Measurements from ENCODE around the gene TP73.

The TP73 gene

DNA sequence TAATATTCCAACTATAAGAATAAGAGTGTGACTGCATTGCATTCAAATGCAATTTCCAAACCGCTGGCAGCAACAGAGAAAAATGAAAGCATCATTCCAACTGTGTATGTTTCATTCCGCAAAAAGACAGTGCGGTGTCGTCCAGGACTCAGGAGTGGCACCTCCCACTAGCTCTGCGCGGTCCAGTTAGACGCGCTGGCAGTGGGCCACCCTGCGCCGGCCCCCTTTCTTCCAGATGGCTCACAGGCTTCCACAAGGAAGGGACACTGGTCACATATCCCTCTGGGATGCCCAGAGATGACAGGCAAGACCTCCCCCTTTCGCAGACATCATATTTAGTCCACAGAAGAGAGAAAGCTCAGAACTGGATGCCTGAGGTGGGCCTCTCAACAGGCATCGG is 14.3 kb upstream of the TP73 start:
- H3K4me2 ChIP-seq (ENCODE audit: low read length) = no peak overlapping the region
- H3K27me3 ChIP-seq (ENCODE audit: control insufficient read depth, low read length) = no peaks in the 10 kb centered on the region
- H3K4me1 ChIP-seq (ENCODE audit: control insufficient read depth, low read length) = no peaks in the 10 kb centered on the region
- TF ChIP-seq EZH2phosphoT487 (IDR thresholded peaks at IDR 0.05; ENCODE audit: borderline replicate concordance, low read length) = no peak
- TF ChIP-seq, protein P1, sequence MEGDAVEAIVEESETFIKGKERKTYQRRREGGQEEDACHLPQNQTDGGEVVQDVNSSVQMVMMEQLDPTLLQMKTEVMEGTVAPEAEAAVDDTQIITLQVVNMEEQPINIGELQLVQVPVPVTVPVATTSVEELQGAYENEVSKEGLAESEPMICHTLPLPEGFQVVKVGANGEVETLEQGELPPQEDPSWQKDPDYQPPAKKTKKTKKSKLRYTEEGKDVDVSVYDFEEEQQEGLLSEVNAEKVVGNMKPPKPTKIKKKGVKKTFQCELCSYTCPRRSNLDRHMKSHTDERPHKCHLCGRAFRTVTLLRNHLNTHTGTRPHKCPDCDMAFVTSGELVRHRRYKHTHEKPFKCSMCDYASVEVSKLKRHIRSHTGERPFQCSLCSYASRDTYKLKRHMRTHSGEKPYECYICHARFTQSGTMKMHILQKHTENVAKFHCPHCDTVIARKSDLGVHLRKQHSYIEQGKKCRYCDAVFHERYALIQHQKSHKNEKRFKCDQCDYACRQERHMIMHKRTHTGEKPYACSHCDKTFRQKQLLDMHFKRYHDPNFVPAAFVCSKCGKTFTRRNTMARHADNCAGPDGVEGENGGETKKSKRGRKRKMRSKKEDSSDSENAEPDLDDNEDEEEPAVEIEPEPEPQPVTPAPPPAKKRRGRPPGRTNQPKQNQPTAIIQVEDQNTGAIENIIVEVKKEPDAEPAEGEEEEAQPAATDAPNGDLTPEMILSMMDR (IDR thresholded peaks at IDR 0.05; ENCODE audit: low read depth, low read length, poor library complexity, severe bottlenecking) = no peak
- no peaks in the 10 kb centered on the region for H3K9me3 ChIP-seq (ENCODE audit: control insufficient read depth, insufficient read depth, low read length)
- no peaks in the 10 kb centered on the region for H3F3A ChIP-seq (ENCODE audit: control insufficient read depth, insufficient read depth)
- H3K9me2 ChIP-seq (replicated peaks; ENCODE audit: control insufficient read depth, low read length) = no peaks in the 10 kb centered on the region
- no peaks in the 10 kb centered on the region for H3K79me2 ChIP-seq (ENCODE audit: control insufficient read depth, low read length)
- no peaks in the 10 kb centered on the region for H4K20me1 ChIP-seq (ENCODE audit: control insufficient read depth, insufficient read depth, low read depth, low read length)
- H3K36me3 ChIP-seq (ENCODE audit: control insufficient read depth, low read length) = peaks cover 40% of the 10 kb centered on the region
- H3K4me3 ChIP-seq (ENCODE audit: low read length) = no peak overlapping the region
- H3K27ac ChIP-seq (ENCODE audit: low read depth, low read length) = no peak overlapping the region

DNA sequence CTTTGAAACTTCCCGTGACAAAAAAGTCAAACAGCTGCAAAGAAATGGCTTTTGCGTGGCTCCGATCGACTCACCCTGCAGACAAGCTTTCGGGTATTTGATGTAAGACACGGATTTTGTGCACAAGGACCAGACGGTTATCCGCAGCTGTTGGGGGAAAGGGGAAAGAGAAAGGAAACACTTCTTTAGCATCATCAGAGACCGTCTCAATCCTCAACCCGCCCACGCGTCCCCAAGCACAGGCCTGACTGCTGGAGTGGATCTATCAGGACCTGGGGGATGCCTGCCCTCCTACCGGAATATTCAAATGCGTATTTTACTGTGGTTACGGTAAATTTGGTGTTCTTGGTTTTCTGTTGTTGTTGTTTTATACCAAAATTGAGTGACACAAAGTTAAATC is 13.6 kb upstream of the TP73 start:
- H3K4me1 ChIP-seq (ENCODE audit: control insufficient read depth, low read length) = no peaks in the 10 kb centered on the region
- H3K27ac ChIP-seq (ENCODE audit: low read depth, low read length) = no peak overlapping the region
- no peak overlapping the region for H3K4me2 ChIP-seq (ENCODE audit: low read length)
- H3K27me3 ChIP-seq (ENCODE audit: control insufficient read depth, low read length) = no peaks in the 10 kb centered on the region
- H3F3A ChIP-seq (ENCODE audit: control insufficient read depth, insufficient read depth) = no peaks in the 10 kb centered on the region
- TF ChIP-seq, protein P1 (IDR thresholded peaks at IDR 0.05; ENCODE audit: low read depth, low read length, poor library complexity, severe bottlenecking) = no peak
- no peak for TF ChIP-seq EZH2phosphoT487 (IDR thresholded peaks at IDR 0.05; ENCODE audit: borderline replicate concordance, low read length)
- H3K9me3 ChIP-seq (ENCODE audit: control insufficient read depth, insufficient read depth, low read length) = no peaks in the 10 kb centered on the region
- no peaks in the 10 kb centered on the region for H3K79me2 ChIP-seq (ENCODE audit: control insufficient read depth, low read length)
- peaks cover 42% of the 10 kb centered on the region for H3K36me3 ChIP-seq (ENCODE audit: control insufficient read depth, low read length)
- no peak overlapping the region for H3K4me3 ChIP-seq (ENCODE audit: low read length)
- no peaks in the 10 kb centered on the region for H3K9me2 ChIP-seq (replicated peaks; ENCODE audit: control insufficient read depth, low read length)
- no peaks in the 10 kb centered on the region for H4K20me1 ChIP-seq (ENCODE audit: control insufficient read depth, insufficient read depth, low read depth, low read length)

DNA sequence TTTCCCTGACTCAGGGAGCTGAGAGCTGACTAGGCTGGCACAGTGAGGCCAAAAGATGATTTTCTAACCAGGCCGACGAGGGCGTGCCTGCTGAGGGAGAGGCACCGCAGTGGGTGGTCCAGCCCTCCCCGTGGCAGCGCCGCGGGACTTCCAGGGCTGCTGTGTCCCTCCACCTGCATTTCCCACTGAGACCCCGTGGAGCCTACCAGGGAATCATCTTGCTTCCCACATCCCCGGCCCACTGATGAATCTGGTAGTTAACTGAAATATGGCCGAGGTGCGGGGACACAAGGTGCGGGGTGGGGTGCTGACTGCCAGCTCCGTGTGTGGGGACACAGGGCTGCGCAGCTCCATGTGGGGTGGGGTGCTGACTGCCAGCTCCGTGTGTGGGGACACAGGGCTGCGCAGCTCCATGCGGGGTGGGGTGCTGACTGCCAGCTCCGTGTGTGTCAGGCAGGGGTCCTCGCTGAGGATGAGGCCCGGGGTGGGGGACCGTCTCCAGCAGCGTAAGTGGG is 12.9 kb upstream of the TP73 start:
- Histone ChIP-seq H3K27ac (ENCODE audit: low read depth, low read length) (no peak overlapping the region), H3K27me3 (ENCODE audit: control insufficient read depth, low read length) (no peaks in the 10 kb centered on the region), H3K36me3 (ENCODE audit: control insufficient read depth, low read length) (peaks cover 44% of the 10 kb centered on the region), H3K9me3 (ENCODE audit: control insufficient read depth, insufficient read depth, low read length) (no peaks in the 10 kb centered on the region), H3K4me3 (ENCODE audit: low read length) (no peak overlapping the region), H3K4me1 (ENCODE audit: control insufficient read depth, low read length) (no peaks in the 10 kb centered on the region), H3K79me2 (ENCODE audit: control insufficient read depth, low read length) (no peaks in the 10 kb centered on the region), H3K9me2 (replicated peaks; ENCODE audit: control insufficient read depth, low read length) (no peaks in the 10 kb centered on the region), H4K20me1 (ENCODE audit: control insufficient read depth, insufficient read depth, low read depth, low read length) (no peaks in the 10 kb centered on the region), H3K4me2 (ENCODE audit: low read length) (no peak overlapping the region), H3F3A (ENCODE audit: control insufficient read depth, insufficient read depth) (no peaks in the 10 kb centered on the region)
- TF ChIP-seq EZH2phosphoT487 (IDR thresholded peaks at IDR 0.05; ENCODE audit: borderline replicate concordance, low read length) = no peak
- TF ChIP-seq, protein P1 (IDR thresholded peaks at IDR 0.05; ENCODE audit: low read depth, low read length, poor library complexity, severe bottlenecking) = no peak

Data from DOHH2 (cell line).